KOPT-K1 (cell line): ENCODE measurements around the gene HEATR5B.

Experiments used
- H3K27ac ChIP-seq: fragments of 200-600 bp; sonication (generic); 2 replicates; pipeline ENCODE4 v1.5.1; 2016; ENCODE audit warnings: antibody characterized with exemption, mild to moderate bottlenecking, low read depth, low read length; ENCODE audit not compliant: poor library complexity, severe bottlenecking
- H3K36me3 ChIP-seq: fragments of 200-600 bp; sonication (generic); 2 replicates; pipeline ENCODE4 v1.5.1; 2017; ENCODE audit warnings: antibody characterized with exemption, mild to moderate bottlenecking, low read length, moderate library complexity; ENCODE audit not compliant: insufficient read depth
- H3K9me3 ChIP-seq: fragments of 200-600 bp; sonication (generic); 2 replicates; pipeline ENCODE4 v1.5.1; 2017; ENCODE audit warnings: antibody characterized with exemption, low read length, mild to moderate bottlenecking; ENCODE audit not compliant: insufficient read depth, poor library complexity, severe bottlenecking

Gene HEATR5B

GRCh38 chr2:37091873-37092272, 7.7 kb upstream of the HEATR5B start:
- H3K27ac ChIP-seq = no peak overlapping the region
- peaks cover 86% of the 10 kb centered on the region for H3K36me3 ChIP-seq

GRCh38 chr2:37090019-37090477, 5.9 kb upstream of the HEATR5B start:
- Histone ChIP-seq H3K36me3 (peaks cover 68% of the 10 kb centered on the region), H3K27ac (no peak overlapping the region), H3K9me3 (no peaks in the 10 kb centered on the region)

More at GRCh38 chr2:37091873-37092272, 7.7 kb upstream of the HEATR5B start:
- H3K9me3 ChIP-seq = no peaks in the 10 kb centered on the region

GRCh38 chr2:37085731-37086147, 1.6 kb upstream of the HEATR5B start:
- Histone ChIP-seq H3K36me3 (peaks cover 31% of the 10 kb centered on the region), H3K9me3 (no peaks in the 10 kb centered on the region), H3K27ac (no peak overlapping the region)

GRCh38 chr2:37084797-37085196, 625 bp upstream of the HEATR5B start:
- Histone ChIP-seq H3K36me3 (peaks cover 28% of the 10 kb centered on the region), H3K9me3 (no peaks in the 10 kb centered on the region), H3K27ac (peak overlapping the region; percentile 61)

GRCh38 chr2:37080689-37081088, 3.5 kb downstream of the HEATR5B start:
- Histone ChIP-seq H3K9me3 (no peaks in the 10 kb centered on the region), H3K27ac (no peak overlapping the region), H3K36me3 (peaks cover 32% of the 10 kb centered on the region)

GRCh38 chr2:37080266-37080665, 3.9 kb downstream of the HEATR5B start:
- H3K36me3 ChIP-seq = peaks cover 35% of the 10 kb centered on the region
- no peak overlapping the region for H3K27ac ChIP-seq

GRCh38 chr2:37070931-37071330, 13.2 kb downstream of the HEATR5B start:
- no peaks in the 10 kb centered on the region for H3K9me3 ChIP-seq
- no peak overlapping the region for H3K27ac ChIP-seq
- peaks cover 70% of the 10 kb centered on the region for H3K36me3 ChIP-seq

More at GRCh38 chr2:37080266-37080665, 3.9 kb downstream of the HEATR5B start:
- no peaks in the 10 kb centered on the region for H3K9me3 ChIP-seq

- Histone ChIP-seq H3K27ac (no peak overlapping the region), H3K36me3 (peaks cover 77% of the 10 kb centered on the region), H3K9me3 (no peaks in the 10 kb centered on the region)
Observed at GRCh38 chr2:37068686-37069085, 15.5 kb downstream of the HEATR5B start.

GRCh38 chr2:37061776-37062175, 22.4 kb downstream of the HEATR5B start:
- no peaks in the 10 kb centered on the region for H3K9me3 ChIP-seq
- H3K27ac ChIP-seq = no peak overlapping the region
- H3K36me3 ChIP-seq = peaks cover 76% of the 10 kb centered on the region

- no peaks in the 10 kb centered on the region for H3K9me3 ChIP-seq
- peaks cover 78% of the 10 kb centered on the region for H3K36me3 ChIP-seq
- H3K27ac ChIP-seq = no peak overlapping the region
Observed at GRCh38 chr2:37061013-37061711, 23.0 kb downstream of the HEATR5B start.

- Histone ChIP-seq H3K9me3 (no peaks in the 10 kb centered on the region), H3K27ac (no peak overlapping the region), H3K36me3 (peaks cover 78% of the 10 kb centered on the region)
Observed at GRCh38 chr2:37060446-37060845, 23.7 kb downstream of the HEATR5B start.

GRCh38 chr2:37059841-37060240, 24.3 kb downstream of the HEATR5B start:
- H3K27ac ChIP-seq = no peak overlapping the region
- H3K36me3 ChIP-seq = peaks cover 76% of the 10 kb centered on the region
- H3K9me3 ChIP-seq = no peaks in the 10 kb centered on the region

GRCh38 chr2:37052600-37053332, 31.4 kb downstream of the HEATR5B start:
- Histone ChIP-seq H3K27ac (no peak overlapping the region), H3K36me3 (peaks cover 59% of the 10 kb centered on the region), H3K9me3 (no peaks in the 10 kb centered on the region)

- no peaks in the 10 kb centered on the region for H3K9me3 ChIP-seq
- H3K27ac ChIP-seq = no peak overlapping the region
- peaks cover 16% of the 10 kb centered on the region for H3K36me3 ChIP-seq
Observed at GRCh38 chr2:37039580-37039979, 44.6 kb downstream of the HEATR5B start.

GRCh38 chr2:37037771-37038170, 46.4 kb downstream of the HEATR5B start:
- Histone ChIP-seq H3K27ac (no peak overlapping the region), H3K36me3 (peaks cover 16% of the 10 kb centered on the region)

More at GRCh38 chr2:37037771-37038170, 46.4 kb downstream of the HEATR5B start:
- no peaks in the 10 kb centered on the region for H3K9me3 ChIP-seq
